ENCODE measurements around the gene PRSS36. TPM values are rescaled to one million over a fixed set of nuclear protein-coding genes. Genes with fewer than 3 reads are reported as not detected.

PRSS36 gene
- total and polyA plus RNA-seq, 10 donors = 0.70 to 2.6 (median 1.5) TPM; not detected in 1

DNA sequence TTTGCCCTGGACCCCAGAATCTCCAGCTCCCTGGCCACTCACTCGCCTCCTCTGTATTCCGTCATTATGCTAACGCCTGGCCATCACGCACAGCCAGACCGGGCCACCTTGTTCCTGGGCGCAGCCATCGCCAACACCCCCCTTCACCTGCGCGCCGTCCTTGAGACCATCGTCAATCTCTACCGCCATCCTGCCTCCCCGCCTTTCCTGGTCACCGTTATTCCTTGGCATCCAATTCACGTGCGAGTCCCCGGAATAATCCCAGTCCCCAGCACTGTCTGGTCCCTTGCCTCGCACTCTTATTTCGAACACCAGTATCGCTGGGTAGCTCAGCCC, 55.8 kb downstream of the PRSS36 start:
- intact Hi-C loops (cut with DNase I; ENCODE audit: low total_unique reads) = loop anchor here (10.0 kb wide), 1 partner anchor 109 kb away; the partner anchor contains the start of gene HSD3B7
- DNase-seq = no peak
- H3K27ac ChIP-seq = peak overlapping the region; percentile 67 to 95 (median 89)
- no peaks in the 10 kb centered on the region for H3K9me3 ChIP-seq
- H3K36me3 ChIP-seq = peaks cover 0 to 27% (median 13%) of the 10 kb centered on the region in 6 donors
- 0 to 3% (median 1%) methylated on average over 17 to 20 of the region's 20 CpGs for WGBS, 5 donors
- TF ChIP-seq POLR2A (IDR thresholded peaks at IDR 0.05) (no peak), CTCF (IDR thresholded peaks at IDR 0.05 in 8 of 11, conservative IDR thresholded peaks at IDR 0.05 in 3 of 11) (no peak), POLR2AphosphoS5 (IDR thresholded peaks at IDR 0.05) (no peak)
- no peaks in the 10 kb centered on the region for H3K27me3 ChIP-seq (replicated peaks in 1 of 7)
- H3K4me1 ChIP-seq = peaks cover 18 to 41% (median 30%) of the 10 kb centered on the region in 6 donors
- peak overlapping the region; percentile 48 to 84 (median 73) for H3K4me3 ChIP-seq

DNA sequence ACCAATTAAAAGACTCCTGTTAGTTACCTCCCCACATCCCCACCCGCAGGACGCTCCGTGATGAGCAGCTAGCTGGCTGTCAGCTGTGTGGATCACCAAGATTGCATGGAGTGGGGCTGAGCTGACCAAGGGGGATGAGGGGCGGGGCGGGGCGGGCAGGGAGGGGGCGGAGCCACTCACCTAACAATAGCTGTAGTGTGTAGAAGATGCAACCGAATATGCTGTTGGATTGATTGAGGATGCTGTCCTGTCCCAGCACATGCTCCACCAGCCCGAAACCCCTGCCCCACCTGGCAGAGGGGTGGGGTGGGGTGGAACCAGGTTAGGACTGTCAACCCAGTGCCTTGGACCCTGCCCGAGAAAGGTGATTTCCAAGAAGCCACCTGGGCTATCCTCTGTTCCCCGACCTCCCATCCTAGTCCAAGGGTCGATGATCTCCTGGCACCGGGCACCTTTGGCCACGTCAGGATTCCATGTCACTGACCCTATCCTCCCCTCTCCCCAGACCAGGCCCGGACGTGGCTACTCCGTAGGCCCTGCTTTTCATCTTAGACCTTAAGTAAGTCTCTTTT, 56.6 kb downstream of the PRSS36 start:
- H3K9me3 ChIP-seq = no peaks in the 10 kb centered on the region
- intact Hi-C loops (cut with DNase I; ENCODE audit: low total_unique reads) = loop anchor here (10.0 kb wide), 1 partner anchor 108 kb away; the partner anchor contains the start of gene HSD3B7
- peaks cover 18 to 41% (median 30%) of the 10 kb centered on the region in 6 donors for H3K4me1 ChIP-seq
- H3K4me3 ChIP-seq = peak overlapping the region in 5 of 8 donors; percentile 69 to 84 (median 78)
- no peak overlapping the region for H3K27ac ChIP-seq
- H3K36me3 ChIP-seq = peaks cover 0 to 35% (median 15%) of the 10 kb centered on the region in 6 donors
- TF ChIP-seq CTCF (IDR thresholded peaks at IDR 0.05 in 8 of 11, conservative IDR thresholded peaks at IDR 0.05 in 3 of 11) = no peak
- no peak for TF ChIP-seq POLR2A (IDR thresholded peaks at IDR 0.05)
- TF ChIP-seq POLR2AphosphoS5 (IDR thresholded peaks at IDR 0.05) = no peak
- peak; percentile 70 for DNase-seq
- no peaks in the 10 kb centered on the region for H3K27me3 ChIP-seq (replicated peaks in 1 of 7)
- 58 to 71% (median 64%) methylated on average over 14 to 17 of the region's 17 CpGs for WGBS, 5 donors

GRCh38 chr16:31092330-31092729, 57.5 kb downstream of the PRSS36 start:
- TF ChIP-seq POLR2AphosphoS5 (IDR thresholded peaks at IDR 0.05) = no peak
- WGBS, 5 donors = 91 to 98% (median 95%) methylated on average over 5 of the region's 5 CpGs
- Histone ChIP-seq H3K27ac (no peak overlapping the region), H3K4me1 (peaks cover 18 to 41% (median 30%) of the 10 kb centered on the region in 6 donors), H3K36me3 (peaks cover 0 to 43% (median 15%) of the 10 kb centered on the region in 6 donors), H3K4me3 (no peak overlapping the region), H3K27me3 (replicated peaks in 1 of 7) (no peaks in the 10 kb centered on the region), H3K9me3 (no peaks in the 10 kb centered on the region)
- DNase-seq = peak; percentile 48
- intact Hi-C loops (cut with DNase I; ENCODE audit: low total_unique reads) = loop anchor here (10.0 kb wide), 1 partner anchor 108 kb away; the partner anchor contains the start of gene HSD3B7

DNA sequence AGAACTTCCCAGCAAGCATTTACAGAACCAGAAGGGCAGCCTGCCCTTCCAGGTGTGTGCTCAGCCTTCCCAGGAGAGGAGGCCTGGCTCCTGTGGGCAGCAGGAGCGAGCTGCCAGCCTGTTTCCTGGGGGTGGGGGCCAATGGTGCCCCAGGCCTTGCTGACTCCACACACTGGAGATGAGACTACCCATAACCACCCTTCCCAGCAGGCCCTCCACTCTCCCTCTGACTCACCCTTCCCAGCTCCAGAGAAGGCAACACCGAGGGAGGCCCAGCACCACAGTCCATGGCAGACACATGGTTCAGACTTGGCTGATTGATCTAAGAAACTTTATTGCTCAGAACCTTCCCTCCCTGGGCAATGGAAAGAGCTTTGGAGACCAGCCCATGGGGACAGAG, 59.3 kb downstream of the PRSS36 start:
- intact Hi-C loops (cut with DNase I; ENCODE audit: low total_unique reads) = loop anchor here (10.0 kb wide), 1 partner anchor 106 kb away; the partner anchor contains the start of gene HSD3B7
- peak in 1 of 3 donors; percentile 13 for TF ChIP-seq POLR2AphosphoS5 (IDR thresholded peaks at IDR 0.05)
- no peak for TF ChIP-seq CTCF (IDR thresholded peaks at IDR 0.05 in 8 of 11, conservative IDR thresholded peaks at IDR 0.05 in 3 of 11)
- Histone ChIP-seq H3K27me3 (replicated peaks in 1 of 7) (no peaks in the 10 kb centered on the region), H3K27ac (no peak overlapping the region), H3K4me3 (no peak overlapping the region), H3K9me3 (no peaks in the 10 kb centered on the region), H3K36me3 (peaks cover 0 to 61% (median 18%) of the 10 kb centered on the region in 6 donors), H3K4me1 (peaks cover 16 to 32% (median 24%) of the 10 kb centered on the region in 6 donors)
- DNase-seq = peak; percentile 60
- WGBS, 5 donors = 87 to 95% (median 90%) methylated on average over 1 to 2 of the region's 2 CpGs
